GM23338 (cell line): Measurements from ENCODE around the gene ZNF438. TPM values are rescaled to one million over a fixed set of nuclear protein-coding genes. Genes with fewer than 3 reads are reported as not detected.
A peak's percentile ranks its signal among the peaks of the same experiment; 100 is the strongest.

ENCODE experiments used
- ATAC-seq: fragments of 200-7000 bp; cut with Tn5 transposase; 3 replicates; pipeline ENCODE4 v1.9.1; 2020
- DNase-seq: peaks from one replicate; pipeline ENCODE4 v3.0.0-alpha.2; 2015; ENCODE audit warnings: low spot score
- H2AFZ ChIP-seq: fragments of 200-600 bp; sonication (generic); 2 replicates; pipeline ENCODE4 v1.8.0; 2016; ENCODE audit warnings: antibody characterized with exemption, mild to moderate bottlenecking, moderate library complexity
- H3F3A ChIP-seq: fragments of 200-600 bp; sonication (generic); replicated peaks from 2 replicates; pipeline ENCODE4 v1.8.0; 2017; ENCODE audit warnings: antibody characterized with exemption, mixed run types, low read depth
- H3K27ac ChIP-seq: fragments of 200-600 bp; sonication (generic); 2 replicates; pipeline ENCODE4 v1.6.1; 2016; ENCODE audit warnings: low read depth
- H3K27me3 ChIP-seq: fragments of 200-600 bp; sonication (generic); 2 replicates; pipeline ENCODE4 v1.8.0; 2016; ENCODE audit warnings: mild to moderate bottlenecking, mixed run types, moderate library complexity; ENCODE audit not compliant: insufficient read depth
- H3K36me3 ChIP-seq: fragments of 200-600 bp; sonication (generic); 2 replicates; pipeline ENCODE4 v1.8.0; 2016; ENCODE audit warnings: mild to moderate bottlenecking; ENCODE audit not compliant: insufficient read depth
- H3K4me1 ChIP-seq: fragments of 200-600 bp; sonication (generic); 2 replicates; pipeline ENCODE4 v1.8.0; 2016; ENCODE audit warnings: mild to moderate bottlenecking, moderate library complexity; ENCODE audit not compliant: insufficient read depth
- H3K4me2 ChIP-seq: fragments of 200-600 bp; sonication (generic); 2 replicates; pipeline ENCODE4 v1.7.1; 2017; ENCODE audit warnings: mixed run types
- H3K4me3 ChIP-seq: fragments of 200-600 bp; sonication (generic); 2 replicates; pipeline ENCODE4 v1.6.1; 2016; ENCODE audit warnings: mixed run types
- H3K79me2 ChIP-seq: fragments of 200-600 bp; sonication (generic); replicated peaks from 2 replicates; pipeline ENCODE4 v1.8.0; 2017; ENCODE audit warnings: mild to moderate bottlenecking; ENCODE audit not compliant: insufficient read depth
- H3K9me2 ChIP-seq: fragments of 200-600 bp; sonication (generic); 2 replicates; pipeline ENCODE4 v1.8.0; 2017; ENCODE audit not compliant: insufficient read depth
- H4K20me1 ChIP-seq: fragments of 200-600 bp; sonication (generic); replicated peaks from 2 replicates; pipeline ENCODE4 v1.8.0; 2017; ENCODE audit warnings: mild to moderate bottlenecking; ENCODE audit not compliant: insufficient read depth
- H3K27ac Mint-ChIP-seq: 2 replicates; pipeline ENCODE4 v1.8.0; 2020; ENCODE audit warnings: inconsistent platforms, mild to moderate bottlenecking, moderate library complexity, mixed read lengths
- H3K27me3 Mint-ChIP-seq: 3 replicates; pipeline ENCODE4 v1.8.0; 2022; ENCODE audit warnings: low read depth, mild to moderate bottlenecking, moderate library complexity, mixed read lengths, inconsistent platforms; ENCODE audit not compliant: insufficient read depth, poor library complexity
- H3K36me3 Mint-ChIP-seq: 3 replicates; pipeline ENCODE4 v1.8.0; 2021; ENCODE audit warnings: low read depth, mild to moderate bottlenecking, inconsistent platforms, moderate library complexity, mixed read lengths
- H3K4me1 Mint-ChIP-seq: 3 replicates; pipeline ENCODE4 v1.8.0; 2020; ENCODE audit warnings: mild to moderate bottlenecking, inconsistent platforms, mixed read lengths
- H3K4me3 Mint-ChIP-seq: 3 replicates; pipeline ENCODE4 v1.8.0; 2021; ENCODE audit warnings: moderate library complexity, mild to moderate bottlenecking, inconsistent platforms, mixed read lengths
- H3K9me3 Mint-ChIP-seq: 3 replicates; pipeline ENCODE4 v1.8.0; 2020; ENCODE audit warnings: moderate library complexity, mild to moderate bottlenecking, inconsistent platforms, mixed read lengths
- CREB1 ChIP-seq: fragments of 250-450 bp; sonication (Bioruptor Pico); IDR thresholded peaks from 2 replicates; pipeline ENCODE4 v1.5.0; 2020; ENCODE audit warnings: low read depth, mild to moderate bottlenecking, moderate library complexity
- EZH2 ChIP-seq: fragments of 200-600 bp; sonication (generic); IDR thresholded peaks from one replicate; pipeline ENCODE4 v1.8.0; 2017; ENCODE audit warnings: antibody characterized with exemption, mild to moderate bottlenecking, low read depth; ENCODE audit not compliant: unreplicated experiment
- EZH2phosphoT487 ChIP-seq: fragments of 200-600 bp; sonication (generic); IDR thresholded peaks from one replicate; pipeline ENCODE4 v1.8.1; 2018; ENCODE audit warnings: antibody characterized with exemption; ENCODE audit not compliant: unreplicated experiment
- JUNB ChIP-seq: IDR thresholded peaks from one replicate; pipeline ENCODE4 v1.6.1; 2016; ENCODE audit warnings: antibody characterized with exemption; ENCODE audit not compliant: unreplicated experiment
- POLR2AphosphoS5 ChIP-seq: IDR thresholded peaks from 2 replicates; pipeline ENCODE4 v1.6.1; 2016; ENCODE audit warnings: antibody characterized with exemption, low read depth
- STAT1 ChIP-seq: IDR thresholded peaks from one replicate; pipeline ENCODE4 v1.6.1; 2016; ENCODE audit warnings: antibody characterized with exemption; ENCODE audit not compliant: unreplicated experiment
- polyA plus RNA-seq: library from polyadenylated mRNA; unstranded; fragments of >200 nt; fragmentation: Nextera tagmentation; extraction: Ambion mirVana; gene quantifications from 2 replicates; pipeline ENCODE4 v1.2.1, GENCODE V29; 2016
- total RNA-seq: library from RNA; depleted of rRNA; stranded (reverse); fragments of >200 nt; shearing (Covaris generic); gene quantifications from 2 replicates; pipeline ENCODE4 v1.2.3, GENCODE V29; 2014
- TF ChIP-seq, protein P1 (sequence below), 2 experiments: fragments of 200-600 bp in 1 of 2; sonication (generic) in 1 of 2; conservative IDR thresholded peaks; 2 replicates each; pipeline versions ENCODE4 v1.5.1 to v1.6.1; 2016 to 2017; ENCODE audit warnings: antibody characterized with exemption in 2 of 2, low read depth in 2 of 2, mild to moderate bottlenecking in 2 of 2, moderate library complexity in 1 of 2
- TF ChIP-seq, protein P2 (sequence below): fragments of 250-450 bp; sonication (Bioruptor Pico); IDR thresholded peaks from 2 replicates; pipeline ENCODE4 v1.5.0; 2020; ENCODE audit warnings: mild to moderate bottlenecking, moderate library complexity
- TF ChIP-seq, protein P3 (sequence below): IDR thresholded peaks from 2 replicates; pipeline ENCODE4 v1.6.1; 2016; ENCODE audit warnings: antibody characterized with exemption

The ZNF438 gene
- total and polyA plus RNA-seq, 2 experiments from 2014 or later, result 0.91 to 0.94 TPM

DNA sequence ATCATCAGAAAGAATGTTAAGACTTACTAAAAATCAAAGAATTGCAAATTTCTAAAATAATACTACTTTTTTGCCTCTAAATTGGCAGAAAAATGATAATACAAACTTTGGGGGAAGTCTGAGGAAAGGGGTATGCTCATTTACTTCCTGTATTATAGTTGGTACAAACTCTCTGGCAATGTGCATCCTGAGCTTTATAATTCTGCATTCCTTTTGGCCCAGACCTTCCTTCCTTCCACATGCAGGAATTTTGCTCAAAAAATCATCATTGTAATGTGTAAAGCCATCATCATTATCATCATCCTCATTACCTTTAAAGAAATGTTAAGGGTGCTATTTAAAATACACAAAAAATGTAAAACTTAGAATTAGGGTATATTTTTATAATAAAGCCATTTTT lies 148.5 kb downstream of the ZNF438 start:
- H3K27me3 Mint-ChIP-seq, result no peaks in the 10 kb centered on the region

DNA sequence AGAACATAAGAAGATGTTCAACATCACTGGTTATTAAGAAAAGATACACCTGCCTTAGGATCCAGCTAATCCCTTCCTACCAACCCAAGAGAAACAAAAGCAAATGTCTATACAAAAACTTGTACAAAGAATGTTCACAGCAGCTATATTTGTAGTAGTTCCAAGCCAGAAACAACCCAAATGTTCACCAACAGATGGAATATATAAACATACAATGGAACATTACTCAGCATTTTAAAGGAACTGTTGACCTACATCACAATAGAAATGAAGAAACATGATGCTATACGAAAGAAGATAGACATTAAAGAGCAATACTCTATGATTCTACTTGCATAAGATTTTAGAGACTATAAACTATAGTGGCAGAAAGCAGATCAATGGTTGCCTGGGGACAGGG lies 149.4 kb downstream of the ZNF438 start:
- peaks cover 25% of the 10 kb centered on the region for H3K4me1 ChIP-seq
- no peaks in the 10 kb centered on the region for H3F3A ChIP-seq
- no peaks in the 10 kb centered on the region for H3K27me3 ChIP-seq
- no peaks in the 10 kb centered on the region for H3K36me3 ChIP-seq
- no peak overlapping the region for H3K4me3 ChIP-seq
- Mint-ChIP-seq H3K27me3 (no peaks in the 10 kb centered on the region), H3K36me3 (no peaks in the 10 kb centered on the region), H3K4me1 (peaks cover 28% of the 10 kb centered on the region), H3K4me3 (no peak overlapping the region), H3K27ac (no peak overlapping the region), H3K9me3 (peaks cover 3% of the 10 kb centered on the region; the same call in 2 of the 3 replicates)
- no peak overlapping the region for H3K4me2 ChIP-seq
- no peak overlapping the region for H3K27ac ChIP-seq
- TF ChIP-seq CREB1, result no peak
- TF ChIP-seq STAT1, result no peak
- H2AFZ ChIP-seq, result no peak overlapping the region
- H3K9me2 ChIP-seq, result no peaks in the 10 kb centered on the region
- H4K20me1 ChIP-seq, result no peaks in the 10 kb centered on the region
- DNase-seq, result no peak
- H3K79me2 ChIP-seq, result no peaks in the 10 kb centered on the region
- no peak for ATAC-seq

More for the DNA sequence above, 148.5 kb downstream of the ZNF438 start:
- Histone ChIP-seq H3K27ac (no peak overlapping the region), H3K4me2 (peak overlapping the region; percentile 19; the same call in 1 of the 2 replicates), H3F3A (no peaks in the 10 kb centered on the region), H2AFZ (no peak overlapping the region), H3K27me3 (no peaks in the 10 kb centered on the region), H4K20me1 (no peaks in the 10 kb centered on the region), H3K79me2 (no peaks in the 10 kb centered on the region), H3K4me3 (no peak overlapping the region), H3K9me2 (no peaks in the 10 kb centered on the region), H3K36me3 (no peaks in the 10 kb centered on the region), H3K4me1 (peaks cover 25% of the 10 kb centered on the region)
- TF ChIP-seq EZH2phosphoT487 (no peak), CREB1 (no peak)
- TF ChIP-seq, protein P1, sequence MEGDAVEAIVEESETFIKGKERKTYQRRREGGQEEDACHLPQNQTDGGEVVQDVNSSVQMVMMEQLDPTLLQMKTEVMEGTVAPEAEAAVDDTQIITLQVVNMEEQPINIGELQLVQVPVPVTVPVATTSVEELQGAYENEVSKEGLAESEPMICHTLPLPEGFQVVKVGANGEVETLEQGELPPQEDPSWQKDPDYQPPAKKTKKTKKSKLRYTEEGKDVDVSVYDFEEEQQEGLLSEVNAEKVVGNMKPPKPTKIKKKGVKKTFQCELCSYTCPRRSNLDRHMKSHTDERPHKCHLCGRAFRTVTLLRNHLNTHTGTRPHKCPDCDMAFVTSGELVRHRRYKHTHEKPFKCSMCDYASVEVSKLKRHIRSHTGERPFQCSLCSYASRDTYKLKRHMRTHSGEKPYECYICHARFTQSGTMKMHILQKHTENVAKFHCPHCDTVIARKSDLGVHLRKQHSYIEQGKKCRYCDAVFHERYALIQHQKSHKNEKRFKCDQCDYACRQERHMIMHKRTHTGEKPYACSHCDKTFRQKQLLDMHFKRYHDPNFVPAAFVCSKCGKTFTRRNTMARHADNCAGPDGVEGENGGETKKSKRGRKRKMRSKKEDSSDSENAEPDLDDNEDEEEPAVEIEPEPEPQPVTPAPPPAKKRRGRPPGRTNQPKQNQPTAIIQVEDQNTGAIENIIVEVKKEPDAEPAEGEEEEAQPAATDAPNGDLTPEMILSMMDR (conservative IDR thresholded peaks at IDR 0.05; ENCODE audit: low read depth in 2 of 2), result no peak
- peaks cover 3% of the 10 kb centered on the region; the same call in 1 of the 3 replicates for H3K36me3 Mint-ChIP-seq
- DNase-seq (no peak), ATAC-seq (no peak)
- no peak overlapping the region for H3K4me3 Mint-ChIP-seq
- H3K9me3 Mint-ChIP-seq, result peaks cover 7% of the 10 kb centered on the region; the same call in 2 of the 3 replicates
- H3K4me1 Mint-ChIP-seq, result peaks cover 28% of the 10 kb centered on the region
- H3K27ac Mint-ChIP-seq, result peak overlapping the region; percentile 65; the same call in 1 of the 2 replicates

DNA sequence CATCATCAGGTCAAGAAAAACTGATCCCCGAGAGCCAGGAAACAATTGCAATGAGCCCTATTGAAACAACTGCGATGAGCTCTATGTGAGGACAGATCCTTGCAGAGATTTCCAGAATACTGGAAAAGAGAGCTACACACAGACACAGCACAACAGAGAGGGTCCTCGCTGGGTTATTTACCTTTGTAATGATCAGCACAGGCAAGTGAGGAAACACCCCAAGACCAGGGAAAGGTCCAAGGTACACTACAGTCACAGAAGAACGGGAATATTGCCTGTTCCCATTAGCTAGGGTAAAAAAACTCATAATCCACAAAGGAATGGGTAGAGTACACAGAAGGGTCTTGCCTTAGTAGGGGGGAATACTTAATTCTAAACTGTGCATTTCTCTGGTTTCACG lies 152.7 kb downstream of the ZNF438 start:
- Histone ChIP-seq H3K79me2 (no peaks in the 10 kb centered on the region), H3F3A (no peaks in the 10 kb centered on the region)
- no peak for ATAC-seq
- TF ChIP-seq JUNB (no peak), POLR2AphosphoS5 (no peak), EZH2 (no peak)
- TF ChIP-seq, protein P2, sequence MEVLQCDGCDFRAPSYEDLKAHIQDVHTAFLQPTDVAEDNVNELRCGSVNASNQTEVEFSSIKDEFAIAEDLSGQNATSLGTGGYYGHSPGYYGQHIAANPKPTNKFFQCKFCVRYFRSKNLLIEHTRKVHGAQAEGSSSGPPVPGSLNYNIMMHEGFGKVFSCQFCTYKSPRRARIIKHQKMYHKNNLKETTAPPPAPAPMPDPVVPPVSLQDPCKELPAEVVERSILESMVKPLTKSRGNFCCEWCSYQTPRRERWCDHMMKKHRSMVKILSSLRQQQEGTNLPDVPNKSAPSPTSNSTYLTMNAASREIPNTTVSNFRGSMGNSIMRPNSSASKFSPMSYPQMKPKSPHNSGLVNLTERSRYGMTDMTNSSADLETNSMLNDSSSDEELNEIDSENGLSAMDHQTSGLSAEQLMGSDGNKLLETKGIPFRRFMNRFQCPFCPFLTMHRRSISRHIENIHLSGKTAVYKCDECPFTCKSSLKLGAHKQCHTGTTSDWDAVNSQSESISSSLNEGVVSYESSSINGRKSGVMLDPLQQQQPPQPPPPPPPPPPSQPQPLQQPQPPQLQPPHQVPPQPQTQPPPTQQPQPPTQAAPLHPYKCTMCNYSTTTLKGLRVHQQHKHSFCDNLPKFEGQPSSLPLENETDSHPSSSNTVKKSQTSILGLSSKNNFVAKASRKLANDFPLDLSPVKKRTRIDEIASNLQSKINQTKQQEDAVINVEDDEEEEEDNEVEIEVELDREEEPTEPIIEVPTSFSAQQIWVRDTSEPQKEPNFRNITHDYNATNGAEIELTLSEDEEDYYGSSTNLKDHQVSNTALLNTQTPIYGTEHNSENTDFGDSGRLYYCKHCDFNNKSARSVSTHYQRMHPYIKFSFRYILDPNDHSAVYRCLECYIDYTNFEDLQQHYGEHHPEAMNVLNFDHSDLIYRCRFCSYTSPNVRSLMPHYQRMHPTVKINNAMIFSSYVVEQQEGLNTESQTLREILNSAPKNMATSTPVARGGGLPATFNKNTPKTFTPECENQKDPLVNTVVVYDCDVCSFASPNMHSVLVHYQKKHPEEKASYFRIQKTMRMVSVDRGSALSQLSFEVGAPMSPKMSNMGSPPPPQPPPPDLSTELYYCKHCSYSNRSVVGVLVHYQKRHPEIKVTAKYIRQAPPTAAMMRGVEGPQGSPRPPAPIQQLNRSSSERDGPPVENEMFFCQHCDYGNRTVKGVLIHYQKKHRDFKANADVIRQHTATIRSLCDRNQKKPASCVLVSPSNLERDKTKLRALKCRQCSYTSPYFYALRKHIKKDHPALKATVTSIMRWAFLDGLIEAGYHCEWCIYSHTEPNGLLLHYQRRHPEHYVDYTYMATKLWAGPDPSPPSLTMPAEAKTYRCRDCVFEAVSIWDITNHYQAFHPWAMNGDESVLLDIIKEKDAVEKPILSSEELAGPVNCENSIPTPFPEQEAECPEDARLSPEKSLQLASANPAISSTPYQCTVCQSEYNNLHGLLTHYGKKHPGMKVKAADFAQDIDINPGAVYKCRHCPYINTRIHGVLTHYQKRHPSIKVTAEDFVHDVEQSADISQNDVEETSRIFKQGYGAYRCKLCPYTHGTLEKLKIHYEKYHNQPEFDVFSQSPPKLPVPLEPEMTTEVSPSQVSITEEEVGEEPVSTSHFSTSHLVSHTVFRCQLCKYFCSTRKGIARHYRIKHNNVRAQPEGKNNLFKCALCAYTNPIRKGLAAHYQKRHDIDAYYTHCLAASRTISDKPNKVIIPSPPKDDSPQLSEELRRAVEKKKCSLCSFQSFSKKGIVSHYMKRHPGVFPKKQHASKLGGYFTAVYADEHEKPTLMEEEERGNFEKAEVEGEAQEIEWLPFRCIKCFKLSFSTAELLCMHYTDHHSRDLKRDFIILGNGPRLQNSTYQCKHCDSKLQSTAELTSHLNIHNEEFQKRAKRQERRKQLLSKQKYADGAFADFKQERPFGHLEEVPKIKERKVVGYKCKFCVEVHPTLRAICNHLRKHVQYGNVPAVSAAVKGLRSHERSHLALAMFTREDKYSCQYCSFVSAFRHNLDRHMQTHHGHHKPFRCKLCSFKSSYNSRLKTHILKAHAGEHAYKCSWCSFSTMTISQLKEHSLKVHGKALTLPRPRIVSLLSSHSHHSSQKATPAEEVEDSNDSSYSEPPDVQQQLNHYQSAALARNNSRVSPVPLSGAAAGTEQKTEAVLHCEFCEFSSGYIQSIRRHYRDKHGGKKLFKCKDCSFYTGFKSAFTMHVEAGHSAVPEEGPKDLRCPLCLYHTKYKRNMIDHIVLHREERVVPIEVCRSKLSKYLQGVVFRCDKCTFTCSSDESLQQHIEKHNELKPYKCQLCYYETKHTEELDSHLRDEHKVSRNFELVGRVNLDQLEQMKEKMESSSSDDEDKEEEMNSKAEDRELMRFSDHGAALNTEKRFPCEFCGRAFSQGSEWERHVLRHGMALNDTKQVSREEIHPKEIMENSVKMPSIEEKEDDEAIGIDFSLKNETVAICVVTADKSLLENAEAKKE (CRISPR knock-in tag), result no peak
- TF ChIP-seq, protein P3, sequence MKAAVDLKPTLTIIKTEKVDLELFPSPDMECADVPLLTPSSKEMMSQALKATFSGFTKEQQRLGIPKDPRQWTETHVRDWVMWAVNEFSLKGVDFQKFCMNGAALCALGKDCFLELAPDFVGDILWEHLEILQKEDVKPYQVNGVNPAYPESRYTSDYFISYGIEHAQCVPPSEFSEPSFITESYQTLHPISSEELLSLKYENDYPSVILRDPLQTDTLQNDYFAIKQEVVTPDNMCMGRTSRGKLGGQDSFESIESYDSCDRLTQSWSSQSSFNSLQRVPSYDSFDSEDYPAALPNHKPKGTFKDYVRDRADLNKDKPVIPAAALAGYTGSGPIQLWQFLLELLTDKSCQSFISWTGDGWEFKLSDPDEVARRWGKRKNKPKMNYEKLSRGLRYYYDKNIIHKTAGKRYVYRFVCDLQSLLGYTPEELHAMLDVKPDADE, result no peak

More for the DNA sequence above, 152.7 kb downstream of the ZNF438 start:
- no peaks in the 10 kb centered on the region for H3K9me2 ChIP-seq
- peaks cover 3% of the 10 kb centered on the region; the same call in 1 of the 3 replicates for H3K9me3 Mint-ChIP-seq
- no peaks in the 10 kb centered on the region for H3K27me3 ChIP-seq
- H3K4me3 ChIP-seq, result no peak overlapping the region
- peaks cover 8% of the 10 kb centered on the region; the same call in 2 of the 3 replicates for H3K4me1 Mint-ChIP-seq
- no peak overlapping the region for H3K4me2 ChIP-seq
- DNase-seq, result no peak
- no peak overlapping the region for H3K27ac ChIP-seq
- H3K27ac Mint-ChIP-seq, result no peak overlapping the region
- H3K27me3 Mint-ChIP-seq, result no peaks in the 10 kb centered on the region
- no peaks in the 10 kb centered on the region for H3K36me3 ChIP-seq
- peaks cover 12% of the 10 kb centered on the region for H3K4me1 ChIP-seq
- no peaks in the 10 kb centered on the region for H4K20me1 ChIP-seq
- H3K4me3 Mint-ChIP-seq, result no peak overlapping the region
- H2AFZ ChIP-seq, result no peak overlapping the region
- H3K36me3 Mint-ChIP-seq, result no peaks in the 10 kb centered on the region
